Head of caudate nucleus (tissue), 42 donors: ENCODE results near the gene CAVIN4.

Experiments used
- DNase-seq, 42 donors: peaks; one replicate each; pipeline versions ENCODE4 v3.0.0 to v3.0.0-alpha.2; 2020 to 2021; ENCODE audit warnings: mixed read lengths in 7 of 42
- intact Hi-C: fragments of 100-400 bp; cut with DNase I; formaldehyde crosslinking; loops from one replicate; pipeline ENCODE4 v1.15.0; 2022

The CAVIN4 gene

DNA sequence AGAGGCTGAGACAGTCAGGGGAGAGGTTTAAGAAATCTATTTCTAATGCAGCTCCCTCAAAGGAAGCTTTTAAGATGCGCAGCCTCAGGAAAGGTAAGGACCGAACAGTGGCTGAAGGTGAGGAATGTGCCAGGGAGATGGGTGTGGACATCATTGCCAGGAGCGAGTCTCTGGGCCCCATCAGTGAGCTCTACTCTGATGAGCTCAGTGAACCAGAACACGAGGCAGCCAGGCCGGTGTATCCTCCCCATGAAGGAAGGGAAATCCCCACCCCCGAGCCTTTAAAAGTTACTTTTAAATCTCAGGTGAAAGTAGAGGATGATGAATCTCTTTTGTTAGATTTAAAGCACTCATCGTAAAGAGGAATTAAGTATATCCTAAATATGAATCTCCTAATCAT is 8.2 kb downstream of the CAVIN4 start:
- DNase-seq, result no peak
- intact Hi-C loops, result no loop called here

DNA sequence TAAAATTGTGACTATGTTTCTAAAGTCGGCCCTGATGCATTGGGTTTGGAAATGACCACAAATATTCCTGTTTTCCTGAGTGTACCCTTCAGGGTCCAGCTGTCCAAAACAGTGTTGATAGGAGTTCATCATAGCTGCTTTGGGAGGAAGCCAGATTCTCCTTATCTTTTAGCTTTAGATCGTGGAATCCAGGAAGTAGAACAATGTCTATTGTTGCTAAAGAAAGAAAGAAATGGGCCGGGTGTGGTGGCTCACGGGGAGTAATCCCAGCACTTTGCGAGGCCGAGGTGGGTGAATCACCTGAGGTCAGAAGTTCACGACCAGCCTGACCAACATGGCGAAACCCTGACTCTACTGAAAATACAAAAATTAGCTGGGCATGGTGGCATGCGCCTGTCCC is 9.5 kb downstream of the CAVIN4 start:
- intact Hi-C loops, result no loop called here
- no peak for DNase-seq

- intact Hi-C loops, result no loop called here
- no peak for DNase-seq
Observed at GRCh38 chr9:100589582-100589981, 11.7 kb downstream of the CAVIN4 start.

DNA sequence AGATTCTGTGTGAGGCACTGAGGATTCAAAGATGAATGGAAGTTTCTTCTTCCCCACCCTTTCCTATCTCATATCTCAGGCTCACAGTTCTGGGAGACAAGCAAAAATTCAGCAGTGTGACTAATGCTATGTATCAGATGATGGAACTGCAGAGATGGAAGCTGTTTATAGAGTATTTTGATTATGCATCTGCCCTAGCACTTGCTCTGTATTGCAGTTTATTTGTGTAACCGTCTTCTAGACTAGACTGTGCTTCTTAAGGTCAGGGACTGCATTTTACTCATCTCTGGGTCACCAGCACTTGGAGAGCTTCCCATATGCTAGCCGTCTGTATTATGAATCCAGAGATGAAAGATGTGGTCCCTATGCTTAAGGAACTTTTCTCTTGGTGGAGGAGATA is 12.6 kb downstream of the CAVIN4 start:
- intact Hi-C loops, result no loop called here
- DNase-seq, result no peak

- no peak for DNase-seq
- intact Hi-C loops, result no loop called here
Observed at GRCh38 chr9:100591139-100591538, 13.3 kb downstream of the CAVIN4 start.

DNA sequence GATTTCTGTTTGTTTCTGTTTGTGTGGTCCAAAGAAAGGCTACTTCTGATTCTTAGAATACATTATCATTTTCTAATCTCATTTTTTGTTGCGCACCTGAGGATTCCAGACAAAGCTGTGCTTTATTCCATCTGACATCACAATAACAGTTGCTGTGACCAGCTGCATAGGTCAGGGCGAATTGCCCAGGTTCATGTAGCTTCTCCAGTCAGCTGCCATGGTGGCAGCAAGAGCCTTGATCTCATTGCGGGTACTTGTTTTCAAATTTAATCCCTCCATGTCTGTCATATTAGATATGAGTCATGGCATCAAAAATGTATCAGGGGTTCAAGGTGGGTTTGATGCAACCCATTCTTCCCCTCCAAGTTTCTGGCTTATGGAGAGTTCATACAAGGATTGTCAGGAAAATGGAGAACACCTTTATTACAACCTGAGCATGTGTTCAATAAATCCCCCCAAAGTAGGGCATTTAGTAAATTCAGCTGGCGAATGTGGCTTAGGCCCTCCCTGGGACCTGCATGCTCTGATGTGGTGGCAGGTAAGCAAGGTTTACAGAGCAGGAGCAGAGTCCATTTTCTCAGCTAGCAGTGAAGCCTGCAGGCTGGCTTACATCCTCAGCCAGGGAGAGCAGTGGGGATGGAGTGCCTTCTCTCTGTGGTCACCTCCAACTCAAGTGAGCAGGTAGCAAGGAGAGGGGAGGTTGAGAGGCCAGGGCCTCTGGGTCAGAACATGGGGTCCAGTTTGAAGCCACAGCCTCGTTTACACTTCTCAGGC is 13.9 kb downstream of the CAVIN4 start:
- no peak for DNase-seq
- intact Hi-C loops, result no loop called here

GRCh38 chr9:100595391-100596199 is 17.7 kb downstream of the CAVIN4 start:
- DNase-seq, result peak in 29 of 42 donors; percentile 21 to 86 (median 65)
- intact Hi-C loops, result loop anchor here (5.0 kb wide), 1 partner anchor 148 kb away; no protein-coding TSS in a partner anchor

GRCh38 chr9:100597236-100597635 is 19.4 kb downstream of the CAVIN4 start:
- no peak for DNase-seq
- intact Hi-C loops, result loop anchor here (5.0 kb wide), 1 partner anchor 150 kb away; no protein-coding TSS in a partner anchor

DNA sequence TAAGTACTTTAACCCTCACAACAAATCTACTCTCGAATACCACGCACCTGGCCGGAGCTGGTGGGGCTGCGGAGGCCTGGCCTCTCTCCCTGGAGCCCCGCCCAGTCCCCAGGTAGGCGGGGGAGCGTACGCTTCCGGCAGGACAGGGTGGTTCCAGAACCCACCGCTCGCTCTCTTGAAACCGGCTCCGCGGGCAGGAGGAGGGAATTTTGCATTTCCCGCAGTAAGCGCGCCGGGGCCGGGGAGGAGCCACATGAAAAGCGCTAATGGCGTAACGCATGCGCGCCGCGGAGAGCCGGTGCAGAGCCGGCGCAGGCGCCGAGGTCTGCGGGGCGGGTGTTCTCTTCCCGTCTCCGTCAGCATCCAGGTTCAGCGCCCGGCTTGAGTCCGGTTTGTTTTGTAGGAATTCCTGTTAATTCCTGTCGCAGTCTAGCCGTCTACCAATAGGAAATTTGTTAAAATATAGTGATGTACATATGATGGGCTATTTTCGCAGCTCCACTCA is 20.8 kb downstream of the CAVIN4 start:
- peak; percentile 69 to 95 (median 88) for DNase-seq
- intact Hi-C loops, result loop anchor here (5.0 kb wide), 1 partner anchor 151 kb away; no protein-coding TSS in a partner anchor

GRCh38 chr9:100600521-100601079 is 22.7 kb downstream of the CAVIN4 start:
- intact Hi-C loops, result loop anchor here (10.0 kb wide), 1 partner anchor 704 kb away; no protein-coding TSS in a partner anchor
- no peak for DNase-seq

- intact Hi-C loops, result loop anchor here (10.0 kb wide), 1 partner anchor 704 kb away; no protein-coding TSS in a partner anchor
- peak in 38 of 42 donors; percentile 30 to 81 (median 64) for DNase-seq
Observed at GRCh38 chr9:100601216-100601615, 23.3 kb downstream of the CAVIN4 start.

- intact Hi-C loops, result loop anchor here (10.0 kb wide), 1 partner anchor 702 kb away; no protein-coding TSS in a partner anchor
- DNase-seq, result peak in 21 of 42 donors; percentile 39 to 82 (median 62)
Observed at GRCh38 chr9:100602342-100602801, 24.5 kb downstream of the CAVIN4 start.

- intact Hi-C loops, result loop anchor here (10.0 kb wide), 1 partner anchor 699 kb away; no protein-coding TSS in a partner anchor
- DNase-seq, result no peak
Observed at GRCh38 chr9:100605405-100605804, 27.5 kb downstream of the CAVIN4 start.

DNA sequence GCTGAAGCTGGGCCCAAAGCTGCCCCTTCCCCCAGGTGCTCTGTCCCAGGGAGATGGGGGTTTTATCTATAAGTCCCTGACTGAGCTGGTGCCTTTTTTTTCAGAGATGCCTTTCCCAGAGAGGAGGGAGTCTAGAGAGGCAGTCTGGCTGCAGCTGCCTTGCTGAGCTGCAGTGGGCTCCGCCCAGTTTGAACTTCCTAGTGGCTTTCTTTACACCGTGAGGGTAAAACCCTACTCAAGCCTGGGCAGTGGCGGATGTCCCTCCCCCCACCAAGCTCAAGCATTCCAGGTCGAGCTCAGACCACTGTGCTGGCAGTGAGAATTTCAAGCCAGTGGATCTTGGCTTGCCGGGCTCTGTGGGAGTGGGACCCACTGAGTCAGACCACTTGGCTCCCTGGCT is 41.3 kb downstream of the CAVIN4 start:
- no peak for DNase-seq

GRCh38 chr9:100619665-100620064 is 41.8 kb downstream of the CAVIN4 start:
- intact Hi-C loops, result no loop called here
- no peak for DNase-seq

More for the DNA sequence above, 41.3 kb downstream of the CAVIN4 start:
- intact Hi-C loops, result no loop called here

- intact Hi-C loops, result no loop called here
- DNase-seq, result no peak
Observed at GRCh38 chr9:100623969-100624368, 46.1 kb downstream of the CAVIN4 start.

GRCh38 chr9:100626949-100627348 is 49.1 kb downstream of the CAVIN4 start:
- intact Hi-C loops, result no loop called here
- DNase-seq, result no peak

- no peak for DNase-seq
- intact Hi-C loops, result no loop called here
Observed at GRCh38 chr9:100637787-100638186, 59.9 kb downstream of the CAVIN4 start.
